NCI-H446 (cell line): ENCODE data around the gene ZNF100.
"Not testable (repeated sequence)": the region's sequence is repeated elsewhere in the genome, so short reads cannot be mapped to it uniquely, and the experiment has no call there.

ENCODE experiments used
- DNase-seq, 2 experiments: peaks; one replicate each; lab custom pipeline; 2025; lab: John Stamatoyannopoulos, UW

Gene ZNF100

GRCh38 chr19:21704320-21704719 is 63.1 kb downstream of the ZNF100 start:
- no peak for DNase-seq

- DNase-seq, result no peak
These were observed 68.2 kb downstream of the ZNF100 start for GRCh38 chr19:21699197-21699596.

DNA sequence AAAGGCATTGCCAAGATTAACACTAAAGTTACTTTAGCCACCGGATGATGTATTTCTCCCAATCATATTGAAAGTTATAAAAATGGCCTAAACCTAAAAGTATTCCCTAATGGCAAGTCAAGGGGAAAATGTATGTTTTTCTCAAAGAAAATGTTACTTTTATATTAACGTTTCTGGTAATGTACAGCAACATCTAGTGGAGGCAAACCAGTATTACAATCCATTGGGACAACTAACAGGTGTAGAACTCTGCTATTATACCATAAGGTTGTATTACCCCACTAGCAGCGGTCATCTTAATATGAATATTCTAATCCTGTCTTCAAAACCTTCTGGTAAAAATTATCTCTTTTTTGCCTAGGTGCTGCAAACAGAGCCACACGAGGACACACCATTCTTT is 69.2 kb downstream of the ZNF100 start:
- no peak for DNase-seq

DNA sequence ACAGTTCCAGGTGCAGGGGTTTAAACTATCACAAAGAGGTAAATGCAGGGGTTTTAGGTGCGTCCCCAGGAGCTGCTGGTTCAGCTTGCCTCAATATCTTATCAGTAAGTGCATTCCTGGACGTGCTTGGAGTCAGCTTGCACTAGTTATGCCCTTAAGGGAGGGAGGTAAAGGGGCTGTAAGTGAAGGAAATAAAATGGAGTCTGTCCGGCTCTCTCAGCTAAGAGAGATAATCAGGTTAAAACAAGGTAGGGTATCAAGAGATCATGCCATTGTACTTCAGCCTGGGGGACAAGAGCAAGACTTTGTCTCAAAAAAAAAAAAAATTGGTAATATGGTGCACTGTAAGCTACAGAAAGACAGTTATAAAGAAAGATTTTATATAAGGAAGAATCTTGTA is 69.7 kb downstream of the ZNF100 start:
- no peak for DNase-seq

DNA sequence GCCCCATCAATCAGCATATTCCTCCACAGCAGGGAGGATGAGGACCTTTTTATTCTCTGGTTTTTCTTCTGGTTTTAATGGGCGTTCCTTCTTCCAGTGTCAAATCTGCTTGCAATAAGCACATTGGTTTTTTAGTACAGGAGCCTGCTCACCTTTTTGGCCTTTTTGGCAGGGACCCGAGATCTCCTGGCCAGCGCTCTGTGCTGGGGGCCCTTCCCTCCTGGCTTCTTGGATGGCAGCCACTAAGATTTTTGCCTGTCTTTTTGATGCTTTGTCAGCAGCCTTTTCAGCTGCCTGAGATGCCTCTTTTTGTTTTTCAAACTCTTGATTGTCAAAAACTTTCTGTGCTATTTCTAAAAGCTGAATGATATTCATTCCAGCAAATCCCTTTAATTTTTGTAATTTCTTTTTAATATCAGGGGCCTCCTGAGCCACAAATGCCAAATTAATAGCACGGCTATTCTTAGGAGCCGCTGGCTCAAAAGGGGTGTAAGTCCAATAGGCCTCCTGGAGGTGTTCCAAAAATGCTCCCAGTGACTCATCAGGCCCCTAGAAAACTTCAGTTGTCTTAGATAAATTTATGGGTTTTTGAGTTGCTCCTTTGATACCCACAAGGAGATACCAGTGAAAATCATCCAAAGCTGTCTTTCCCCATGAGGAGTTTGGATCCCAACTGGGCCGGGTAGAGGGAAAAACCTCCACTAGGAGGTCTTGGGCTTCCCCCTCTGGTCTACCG is 73.0 kb downstream of the ZNF100 start:
- DNase-seq, result no peak

DNA sequence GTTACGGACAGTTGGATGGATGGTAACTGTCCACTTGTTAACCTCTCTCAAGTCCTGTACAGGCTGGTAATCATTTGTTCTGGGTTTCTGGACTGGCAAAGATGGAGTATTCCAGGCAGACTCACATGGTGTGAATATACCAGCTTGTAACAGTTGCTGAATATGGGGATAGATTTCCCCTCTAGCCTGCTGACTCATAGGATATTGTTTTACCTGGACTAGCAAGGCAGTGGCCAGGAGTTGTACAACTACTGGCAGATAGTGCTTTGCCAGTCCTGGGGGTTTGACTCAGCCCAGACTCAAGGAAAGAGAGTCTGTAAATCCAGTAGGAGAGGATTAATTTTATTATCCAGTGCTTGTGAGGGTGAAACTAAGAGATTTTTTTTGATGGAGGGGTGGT is 74.0 kb downstream of the ZNF100 start:
- DNase-seq, result no peak

- no peak for DNase-seq
These were observed 75.7 kb downstream of the ZNF100 start for GRCh38 chr19:21691661-21692060.

GRCh38 chr19:21688464-21688863 is 78.9 kb downstream of the ZNF100 start:
- no peak for DNase-seq

GRCh38 chr19:21680671-21681070 is 86.7 kb downstream of the ZNF100 start:
- no peak for DNase-seq

- no peak for DNase-seq
These were observed 87.4 kb downstream of the ZNF100 start for GRCh38 chr19:21680026-21680425.

- no peak for DNase-seq
These were observed 89.5 kb downstream of the ZNF100 start for GRCh38 chr19:21677696-21678418.

DNA sequence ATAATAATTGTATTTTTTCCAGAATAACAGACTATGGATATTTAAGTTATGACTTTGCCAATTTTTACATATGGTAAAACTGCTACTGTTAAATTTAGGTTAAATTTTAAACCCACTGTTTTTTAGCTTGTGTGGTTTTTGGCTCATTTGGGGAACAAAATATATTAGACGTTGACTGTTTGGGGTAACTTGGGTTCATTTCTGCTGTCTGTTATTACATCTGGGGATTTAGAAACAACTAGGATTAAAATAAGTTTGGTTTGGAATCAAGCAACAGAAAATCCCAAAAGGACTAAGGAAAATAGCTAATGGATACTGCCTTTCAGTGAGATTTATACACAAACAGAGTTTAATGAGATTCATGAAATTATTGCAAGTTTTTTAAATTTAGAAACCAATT is 92.9 kb downstream of the ZNF100 start:
- no peak for DNase-seq

DNA sequence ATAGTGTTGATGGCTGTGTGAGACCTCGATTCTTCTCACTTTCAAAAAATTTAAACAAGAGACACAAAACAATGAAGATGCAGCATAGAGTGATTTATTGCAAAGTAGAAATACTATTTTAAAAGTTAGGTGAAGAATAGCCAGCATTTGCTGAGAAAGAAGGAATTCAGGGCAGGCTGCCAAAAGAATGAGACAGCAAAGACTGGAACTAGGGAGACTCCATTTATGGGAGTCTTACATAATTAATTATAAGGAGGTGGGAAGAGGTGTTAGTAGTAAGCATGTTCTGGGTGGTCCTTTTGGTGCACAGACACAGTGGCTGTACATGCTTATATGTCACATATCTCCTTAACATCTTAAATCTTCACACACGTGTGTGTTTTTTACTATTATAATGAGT is 93.9 kb downstream of the ZNF100 start:
- not testable (repeated sequence) for DNase-seq
